Panc1 (cell line): ENCODE results near the gene TCEAL1. TPM values are rescaled to one million over a fixed set of nuclear protein-coding genes. Genes with fewer than 3 reads are reported as not detected.
"Not testable (repeated sequence)": the region's sequence is repeated elsewhere in the genome, so short reads cannot be mapped to it uniquely, and the experiment has no call there.

Experiments
- ATAC-seq: fragments of 200-7000 bp; cut with Tn5 transposase; 2 replicates; pipeline ENCODE4 v1.9.1; 2020; ENCODE audit warnings: mild to moderate bottlenecking, moderate library complexity
- BruUV-seq: library from RNA; stranded (reverse); fragments of 400-500 nt; replicated peaks from 2 replicates; lab custom pipeline; 2021; lab: Mats Ljungman, UMichigan
- CTCF ChIA-PET: fragments of 300-600 bp; sonication (Branson Sonifier 250); formaldehyde crosslinking; loops from one replicate; lab custom pipeline; 2022; ENCODE audit warnings: antibody characterized with exemption; lab: Charles Lee
- POLR2A ChIA-PET: fragments of 300-600 bp; sonication (Branson Sonifier 250); formaldehyde crosslinking; loops from one replicate; lab custom pipeline; 2022; ENCODE audit warnings: antibody characterized with exemption; lab: Charles Lee
- DNase-seq: peaks from one replicate; pipeline ENCODE4 v3.0.0-alpha.2; 2010; ENCODE audit warnings: low read depth, low spot score
- H3K27ac ChIP-seq: 2 replicates; pipeline ENCODE4 v1.5.1; 2011; ENCODE audit warnings: mild to moderate bottlenecking, low read length, inconsistent platforms
- H3K27me3 ChIP-seq: fragments of 200-500 bp; sonication (Bioruptor generic); 2 replicates; pipeline ENCODE4 v1.6.0; 2014; ENCODE audit warnings: low read length, inconsistent platforms; ENCODE audit not compliant: control insufficient read depth, insufficient read depth
- H3K36me3 ChIP-seq: fragments of 200-500 bp; sonication (Bioruptor generic); 2 replicates; pipeline ENCODE4 v1.5.1; 2014; ENCODE audit warnings: inconsistent platforms, mild to moderate bottlenecking, low read length, moderate library complexity; ENCODE audit not compliant: control insufficient read depth, insufficient read depth
- H3K4me1 ChIP-seq: 2 replicates; pipeline ENCODE4 v1.5.1; 2011; ENCODE audit warnings: inconsistent platforms, mild to moderate bottlenecking, low read length, moderate library complexity; ENCODE audit not compliant: control insufficient read depth, insufficient read depth
- H3K4me3 ChIP-seq, 2 experiments: 2 replicates each; pipeline ENCODE4 v1.5.1; 2011 to 2012; ENCODE audit warnings: low read depth in 2 of 2, low read length in 2 of 2, mild to moderate bottlenecking in 2 of 2, inconsistent platforms in 1 of 2, moderate library complexity in 1 of 2
- H3K9me3 ChIP-seq: fragments of 200-500 bp; sonication (Bioruptor generic); 2 replicates; pipeline ENCODE4 v1.5.1; 2014; ENCODE audit warnings: low read depth, mild to moderate bottlenecking, inconsistent platforms, low read length, moderate library complexity; ENCODE audit not compliant: control insufficient read depth, insufficient read depth
- POLR2AphosphoS5 ChIP-seq: IDR thresholded peaks from 2 replicates; pipeline ENCODE4 v1.6.1; 2012; ENCODE audit warnings: mild to moderate bottlenecking, low read depth, low read length, moderate library complexity
- SIN3A ChIP-seq: IDR thresholded peaks from 2 replicates; pipeline ENCODE4 v1.6.1; 2012; ENCODE audit warnings: low read depth, mild to moderate bottlenecking, low read length, moderate library complexity, borderline replicate concordance; ENCODE audit not compliant: insufficient read depth
- TCF7L2 ChIP-seq: IDR thresholded peaks from 2 replicates; pipeline ENCODE4 v1.6.1; 2011; ENCODE audit warnings: mild to moderate bottlenecking, low read depth, low read length, inconsistent platforms
- in situ Hi-C: cut with HindIII; loops from 2 replicates; pipeline ENCODE4 v1.10.0; 2016; ENCODE audit warnings: low sequenced_read_pairs, low pct_unique_long_range_greater_than_20kb
- intact Hi-C: fragments of 100-400 bp; cut with micrococcal nuclease; formaldehyde crosslinking; loops from one replicate; pipeline ENCODE4 v1.10.0; 2022; ENCODE audit not compliant: unreplicated experiment
- total RNA-seq: library from RNA; stranded (reverse); gene quantifications from one replicate; pipeline ENCODE4 v1.2.1, GENCODE V29; 2021; ENCODE audit not compliant: unreplicated experiment
- TF ChIP-seq, protein P1 (sequence below): fragments of 450-650 bp; IDR thresholded peaks from 2 replicates; pipeline ENCODE4 v1.5.1; 2017; ENCODE audit warnings: mild to moderate bottlenecking
- TF ChIP-seq, protein P2 (sequence below), 2 experiments: IDR thresholded peaks; 2 replicates each; pipeline ENCODE4 v1.6.1; 2011 to 2012; ENCODE audit warnings: low read depth in 2 of 2, control low read depth in 1 of 2, low read length in 1 of 2, mild to moderate bottlenecking in 1 of 2, moderate library complexity in 1 of 2; ENCODE audit not compliant: insufficient read depth in 1 of 2

TCEAL1 gene
- total RNA-seq, 1 experiment from 2014 or later = 31.7 TPM

DNA sequence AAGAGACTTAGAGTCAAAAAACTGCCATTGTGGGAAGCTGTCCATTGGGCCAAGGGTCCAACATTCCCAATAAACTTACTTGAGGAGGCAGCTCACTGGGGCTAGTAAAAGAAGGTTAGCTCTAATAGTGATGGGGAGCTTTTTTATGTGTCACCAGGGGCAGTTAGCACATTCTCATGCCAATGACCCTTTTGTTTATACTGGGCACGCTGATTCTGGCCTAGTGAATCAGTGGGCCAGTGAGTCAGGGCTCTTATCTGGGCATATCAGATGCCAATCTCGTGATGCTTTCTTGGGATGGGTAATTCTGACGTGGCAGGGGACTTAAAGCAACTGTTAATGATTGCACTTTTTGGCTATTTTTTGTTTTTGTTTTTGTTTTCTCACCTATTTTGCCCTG is 27.8 kb downstream of the TCEAL1 start:
- H3K4me1 ChIP-seq = peaks cover 32% of the 10 kb centered on the region
- intact Hi-C loops = no loop called here
- peak; percentile 82 for DNase-seq

DNA sequence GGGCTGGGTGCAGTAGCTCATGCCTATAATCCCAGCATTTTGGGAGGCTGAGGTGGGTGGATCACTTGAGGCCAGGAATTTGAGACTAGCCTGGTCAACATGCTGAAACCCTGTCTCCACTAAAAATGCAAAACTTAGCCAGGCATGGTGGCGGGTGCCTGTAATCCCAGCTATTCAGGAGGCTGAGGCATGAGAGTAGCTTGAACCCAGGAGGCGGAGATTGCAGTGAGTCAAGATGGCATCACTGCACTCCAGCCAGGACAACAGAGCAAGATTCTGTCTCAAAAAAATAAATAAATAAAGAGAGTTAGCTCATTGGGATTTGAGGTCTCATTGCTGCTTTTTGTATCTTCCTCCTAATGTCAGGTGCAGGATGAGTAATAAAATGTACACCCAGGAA is 28.3 kb downstream of the TCEAL1 start:
- POLR2A ChIA-PET, BruUV-seq, CTCF ChIA-PET, H3K36me3 ChIP-seq, in situ Hi-C loops, H3K27me3 ChIP-seq, intact Hi-C loops, DNase-seq, H3K9me3 ChIP-seq, H3K4me3 ChIP-seq: not testable (repeated sequence)
- ATAC-seq = peak; percentile 51
- Histone ChIP-seq H3K27ac (peak overlapping the region; percentile 86), H3K4me1 (peaks cover 32% of the 10 kb centered on the region)

More for the DNA sequence above, 27.8 kb downstream of the TCEAL1 start:
- Histone ChIP-seq H3K36me3 (no peaks in the 10 kb centered on the region), H3K27me3 (no peaks in the 10 kb centered on the region), H3K27ac (peak overlapping the region; percentile 86), H3K9me3 (peaks cover 4% of the 10 kb centered on the region; the same call in 1 of the 2 replicates), H3K4me3 (no peak overlapping the region)
- CTCF ChIA-PET = no interaction called here
- BruUV-seq = no TSS peak
- TF ChIP-seq, protein P1, sequence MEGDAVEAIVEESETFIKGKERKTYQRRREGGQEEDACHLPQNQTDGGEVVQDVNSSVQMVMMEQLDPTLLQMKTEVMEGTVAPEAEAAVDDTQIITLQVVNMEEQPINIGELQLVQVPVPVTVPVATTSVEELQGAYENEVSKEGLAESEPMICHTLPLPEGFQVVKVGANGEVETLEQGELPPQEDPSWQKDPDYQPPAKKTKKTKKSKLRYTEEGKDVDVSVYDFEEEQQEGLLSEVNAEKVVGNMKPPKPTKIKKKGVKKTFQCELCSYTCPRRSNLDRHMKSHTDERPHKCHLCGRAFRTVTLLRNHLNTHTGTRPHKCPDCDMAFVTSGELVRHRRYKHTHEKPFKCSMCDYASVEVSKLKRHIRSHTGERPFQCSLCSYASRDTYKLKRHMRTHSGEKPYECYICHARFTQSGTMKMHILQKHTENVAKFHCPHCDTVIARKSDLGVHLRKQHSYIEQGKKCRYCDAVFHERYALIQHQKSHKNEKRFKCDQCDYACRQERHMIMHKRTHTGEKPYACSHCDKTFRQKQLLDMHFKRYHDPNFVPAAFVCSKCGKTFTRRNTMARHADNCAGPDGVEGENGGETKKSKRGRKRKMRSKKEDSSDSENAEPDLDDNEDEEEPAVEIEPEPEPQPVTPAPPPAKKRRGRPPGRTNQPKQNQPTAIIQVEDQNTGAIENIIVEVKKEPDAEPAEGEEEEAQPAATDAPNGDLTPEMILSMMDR = no peak
- peak; percentile 57; the same call in 1 of the 2 replicates for TF ChIP-seq POLR2AphosphoS5
- TF ChIP-seq TCF7L2 = 0 out of 2 replicates have a peak, but pooled peaks have one; percentile 56
- POLR2A ChIA-PET = no interaction called here
- in situ Hi-C loops = no loop called here
- peak; percentile 92 for ATAC-seq

DNA sequence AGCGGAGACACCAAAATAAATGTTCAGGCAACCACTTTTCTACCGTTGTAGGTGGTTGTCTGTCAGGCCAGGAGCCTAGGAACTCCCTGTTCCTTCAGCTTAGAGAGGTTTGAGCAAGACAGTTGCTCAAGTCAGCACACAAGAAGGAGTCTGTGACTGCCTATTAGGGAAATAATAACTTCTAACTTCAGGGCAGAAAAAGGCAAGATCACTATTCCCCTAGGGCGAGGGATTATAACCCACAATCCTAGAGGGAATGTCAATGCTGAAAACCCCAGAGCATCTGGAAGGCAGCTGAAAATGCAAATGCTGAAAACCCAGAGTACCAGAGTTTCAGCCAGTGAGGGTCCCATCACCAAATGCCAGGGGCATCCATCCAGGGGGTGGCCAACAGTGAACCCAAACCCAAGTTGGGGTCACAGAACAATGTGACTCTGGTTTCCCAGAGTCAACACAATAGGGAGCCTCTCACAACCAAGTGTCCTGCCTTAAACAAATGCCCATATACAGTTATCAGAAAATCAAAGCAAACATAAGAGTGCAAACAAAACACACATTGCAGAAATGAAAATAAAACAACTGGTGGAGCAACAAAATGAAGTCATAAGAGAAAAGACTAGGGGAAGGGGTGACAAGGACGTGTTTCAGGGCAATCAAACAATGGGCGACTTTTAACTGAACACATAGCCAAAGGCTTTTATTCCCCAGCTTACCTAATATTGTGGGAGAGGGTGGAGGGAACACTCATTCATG is 30.1 kb downstream of the TCEAL1 start:
- TF ChIP-seq POLR2AphosphoS5 = peak; percentile 31; the same call in 1 of the 2 replicates
- TF ChIP-seq SIN3A = no peak
- TF ChIP-seq, protein P1 = no peak
- TF ChIP-seq, protein P2, sequence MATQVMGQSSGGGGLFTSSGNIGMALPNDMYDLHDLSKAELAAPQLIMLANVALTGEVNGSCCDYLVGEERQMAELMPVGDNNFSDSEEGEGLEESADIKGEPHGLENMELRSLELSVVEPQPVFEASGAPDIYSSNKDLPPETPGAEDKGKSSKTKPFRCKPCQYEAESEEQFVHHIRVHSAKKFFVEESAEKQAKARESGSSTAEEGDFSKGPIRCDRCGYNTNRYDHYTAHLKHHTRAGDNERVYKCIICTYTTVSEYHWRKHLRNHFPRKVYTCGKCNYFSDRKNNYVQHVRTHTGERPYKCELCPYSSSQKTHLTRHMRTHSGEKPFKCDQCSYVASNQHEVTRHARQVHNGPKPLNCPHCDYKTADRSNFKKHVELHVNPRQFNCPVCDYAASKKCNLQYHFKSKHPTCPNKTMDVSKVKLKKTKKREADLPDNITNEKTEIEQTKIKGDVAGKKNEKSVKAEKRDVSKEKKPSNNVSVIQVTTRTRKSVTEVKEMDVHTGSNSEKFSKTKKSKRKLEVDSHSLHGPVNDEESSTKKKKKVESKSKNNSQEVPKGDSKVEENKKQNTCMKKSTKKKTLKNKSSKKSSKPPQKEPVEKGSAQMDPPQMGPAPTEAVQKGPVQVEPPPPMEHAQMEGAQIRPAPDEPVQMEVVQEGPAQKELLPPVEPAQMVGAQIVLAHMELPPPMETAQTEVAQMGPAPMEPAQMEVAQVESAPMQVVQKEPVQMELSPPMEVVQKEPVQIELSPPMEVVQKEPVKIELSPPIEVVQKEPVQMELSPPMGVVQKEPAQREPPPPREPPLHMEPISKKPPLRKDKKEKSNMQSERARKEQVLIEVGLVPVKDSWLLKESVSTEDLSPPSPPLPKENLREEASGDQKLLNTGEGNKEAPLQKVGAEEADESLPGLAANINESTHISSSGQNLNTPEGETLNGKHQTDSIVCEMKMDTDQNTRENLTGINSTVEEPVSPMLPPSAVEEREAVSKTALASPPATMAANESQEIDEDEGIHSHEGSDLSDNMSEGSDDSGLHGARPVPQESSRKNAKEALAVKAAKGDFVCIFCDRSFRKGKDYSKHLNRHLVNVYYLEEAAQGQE (IDR thresholded peaks at IDR 0.05; ENCODE audit: insufficient read depth in 1 of 2, low read depth in 2 of 2, low read length in 1 of 2) = no peak
- CTCF ChIA-PET = no interaction called here
- BruUV-seq = no TSS peak
- H3K27ac ChIP-seq = peak overlapping the region; percentile 86
- H3K4me3 ChIP-seq = no peak overlapping the region
- in situ Hi-C loops = no loop called here
- H3K27me3 ChIP-seq = no peaks in the 10 kb centered on the region
- DNase-seq (no peak), ATAC-seq (peak; percentile 49)
- H3K36me3 ChIP-seq = no peaks in the 10 kb centered on the region
- H3K9me3 ChIP-seq = peaks cover 4% of the 10 kb centered on the region; the same call in 1 of the 2 replicates
- H3K4me1 ChIP-seq = peaks cover 32% of the 10 kb centered on the region
- POLR2A ChIA-PET = no interaction called here
- intact Hi-C loops = no loop called here

DNA sequence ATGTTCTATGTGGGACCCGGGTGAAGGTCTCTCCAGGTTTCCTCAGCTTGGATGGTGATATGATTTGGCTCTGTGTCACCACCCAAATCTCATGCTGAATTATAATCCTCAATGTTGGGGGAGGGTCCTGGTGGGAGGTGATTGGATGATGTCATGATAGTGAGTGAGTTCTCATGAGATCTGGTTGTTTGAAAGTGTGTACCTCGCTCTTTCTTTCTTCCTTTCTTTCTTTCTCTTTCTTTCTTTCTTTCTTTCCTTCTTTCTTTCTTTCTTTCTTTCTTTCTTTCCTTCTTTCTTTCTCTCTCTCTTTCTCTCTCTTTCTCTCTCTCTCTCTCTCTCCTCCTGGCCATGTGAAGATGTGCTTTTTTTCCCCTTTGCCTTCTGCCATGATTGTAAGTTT is 30.7 kb downstream of the TCEAL1 start:
- H3K9me3 ChIP-seq, POLR2A ChIA-PET, CTCF ChIA-PET, H3K27me3 ChIP-seq, H3K4me3 ChIP-seq, H3K36me3 ChIP-seq, BruUV-seq, DNase-seq, intact Hi-C loops, in situ Hi-C loops: not testable (repeated sequence)
- H3K27ac ChIP-seq = peak overlapping the region; percentile 86
- ATAC-seq = 0 out of 2 replicates have a peak, but pooled peaks have one; percentile 2
- peaks cover 32% of the 10 kb centered on the region for H3K4me1 ChIP-seq
